ENCODE results near the gene L3MBTL3. TPM values are rescaled to one million over a fixed set of nuclear protein-coding genes. Genes with fewer than 3 reads are reported as not detected.

L3MBTL3 gene
- total RNA-seq, 1 experiment from 2014 or later = 3.5 TPM

DNA sequence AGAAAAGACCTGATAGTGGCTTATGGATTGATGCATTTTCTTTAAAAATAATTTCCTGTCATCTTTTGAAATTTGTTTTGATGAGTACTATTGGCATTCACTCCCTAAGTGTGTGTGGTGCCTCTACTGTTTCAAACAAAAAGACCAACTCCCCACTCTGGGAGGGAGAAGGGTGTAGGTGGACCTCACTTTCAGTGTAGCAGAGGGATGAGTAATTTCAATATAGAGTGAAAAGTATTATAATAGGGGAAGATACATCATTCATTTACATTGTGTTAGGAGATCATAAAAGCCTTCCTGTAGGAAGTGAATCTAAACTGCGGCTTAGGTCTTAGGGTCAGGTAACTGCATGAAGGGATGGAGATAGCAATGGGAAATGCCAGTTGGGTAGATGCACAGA lies 158.0 kb downstream of the L3MBTL3 start:
- Histone ChIP-seq H3K9me3 (no peaks in the 10 kb centered on the region), H3K27me3 (no peaks in the 10 kb centered on the region), H3K36me3 (no peaks in the 10 kb centered on the region), H3K4me3 (no peak overlapping the region)
- no peak for DNase-seq

DNA sequence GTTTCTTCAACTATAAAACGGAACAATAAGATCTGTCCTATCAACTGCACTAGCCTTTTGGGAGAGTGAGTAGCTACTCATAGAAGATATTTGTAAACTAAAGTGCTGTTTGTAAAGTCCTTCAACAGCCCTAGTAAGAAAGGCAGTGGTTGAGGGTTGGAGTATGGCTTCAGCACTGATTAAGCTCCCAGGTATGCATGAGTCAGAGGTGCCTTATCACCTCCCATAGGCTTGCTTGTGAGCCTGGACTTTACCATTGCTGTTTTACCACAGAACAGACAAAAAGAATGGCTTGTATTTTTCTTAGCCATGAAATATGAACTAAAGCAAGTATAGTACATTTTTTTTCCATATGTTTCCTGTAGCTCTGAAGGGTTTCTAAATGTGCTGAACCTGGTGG lies 160.3 kb downstream of the L3MBTL3 start:
- H3K36me3 ChIP-seq = no peaks in the 10 kb centered on the region
- H3K9me3 ChIP-seq = no peaks in the 10 kb centered on the region
- DNase-seq = peak; percentile 75
- no peak overlapping the region for H3K4me3 ChIP-seq
- no peaks in the 10 kb centered on the region for H3K27me3 ChIP-seq

DNA sequence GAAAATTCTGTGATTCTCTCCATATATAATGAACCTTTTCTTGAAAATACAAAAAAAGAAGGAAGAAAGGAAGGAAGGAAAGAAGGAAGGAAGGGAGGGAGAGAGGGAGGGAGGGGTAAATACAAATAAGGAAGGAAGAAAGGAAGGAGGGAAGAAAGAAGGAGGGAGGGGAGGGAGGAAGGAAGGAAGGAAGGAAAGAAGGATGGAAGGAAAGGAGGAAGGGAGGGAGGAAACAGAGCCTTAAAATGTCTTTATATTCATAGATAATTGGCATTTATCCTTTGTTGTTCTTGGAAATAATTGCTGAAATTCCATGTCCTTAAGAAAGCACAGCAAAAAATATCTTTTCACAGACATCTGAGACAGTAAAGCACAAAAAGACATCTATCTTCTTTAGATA lies 164.1 kb downstream of the L3MBTL3 start:
- no peaks in the 10 kb centered on the region for H3K27me3 ChIP-seq
- H3K4me3 ChIP-seq = no peak overlapping the region
- no peaks in the 10 kb centered on the region for H3K36me3 ChIP-seq
- no peaks in the 10 kb centered on the region for H3K9me3 ChIP-seq
- DNase-seq = no peak

DNA sequence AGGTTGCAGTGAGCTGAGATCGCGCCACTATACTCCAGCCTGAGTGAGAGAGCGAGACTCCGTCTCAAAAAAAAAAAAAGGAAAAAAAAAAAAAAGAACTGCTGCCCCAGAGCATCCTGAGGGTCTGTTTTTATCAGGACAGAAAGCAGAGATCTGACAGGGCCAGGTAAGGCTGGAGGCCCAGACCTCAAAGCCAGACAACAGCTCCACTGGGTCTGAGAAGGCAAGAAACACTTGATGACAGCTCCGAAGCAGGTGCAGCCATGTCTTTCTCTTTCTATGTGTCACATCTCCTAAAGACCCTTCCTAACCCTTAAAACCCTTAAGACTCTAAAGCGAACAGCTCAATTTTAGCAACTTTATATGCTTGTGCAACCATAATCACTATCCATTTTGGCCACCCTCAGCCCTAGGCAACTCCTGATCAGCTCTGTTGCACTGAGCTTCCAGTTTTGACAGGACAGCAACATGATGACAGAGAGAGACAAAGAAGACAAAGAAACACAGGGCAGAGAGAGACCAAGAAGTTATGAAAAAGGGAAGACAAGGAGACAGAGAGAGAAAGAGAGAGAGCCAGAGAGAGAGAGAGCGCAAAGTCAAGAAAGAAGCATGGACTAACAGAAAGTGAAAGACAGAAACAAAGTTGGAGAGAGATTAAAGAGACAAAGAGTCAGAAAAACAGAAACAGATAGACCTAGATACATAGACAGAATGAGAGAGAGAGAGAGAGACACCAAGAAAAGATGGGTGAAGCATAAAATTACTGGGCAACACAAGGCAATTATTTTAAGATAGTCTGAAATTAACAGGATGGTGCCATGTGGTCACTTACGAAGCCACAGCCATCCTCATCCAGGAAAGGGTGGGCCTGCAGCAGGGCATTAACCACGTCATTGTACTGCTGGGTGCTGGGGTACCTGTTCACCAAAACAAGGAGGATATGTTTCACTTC lies 165.2 kb downstream of the L3MBTL3 start:
- H3K4me3 ChIP-seq = no peak overlapping the region
- H3K9me3 ChIP-seq = no peaks in the 10 kb centered on the region
- no peaks in the 10 kb centered on the region for H3K27me3 ChIP-seq
- no peaks in the 10 kb centered on the region for H3K36me3 ChIP-seq
- DNase-seq = no peak

DNA sequence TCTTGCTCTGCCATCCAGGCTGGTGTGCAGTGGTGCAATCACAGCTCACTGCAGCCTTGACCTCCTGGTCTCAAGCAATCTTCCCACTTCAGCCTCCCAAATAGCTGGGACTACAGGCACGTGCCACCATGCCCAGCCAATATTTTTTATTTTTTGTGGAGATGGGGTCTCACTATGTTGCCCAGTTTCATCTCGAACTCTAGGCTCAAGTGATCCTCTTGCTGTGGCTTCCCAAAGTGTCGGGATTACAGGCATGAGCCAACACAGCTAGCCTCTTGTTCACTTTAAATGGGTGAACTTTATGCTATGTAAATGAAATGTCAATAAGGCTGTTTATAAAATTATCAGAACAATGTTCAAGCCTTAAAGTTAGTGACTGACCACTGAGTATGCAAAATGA lies 167.3 kb downstream of the L3MBTL3 start:
- DNase-seq = no peak
- Histone ChIP-seq H3K9me3 (no peaks in the 10 kb centered on the region), H3K4me3 (no peak overlapping the region), H3K27me3 (no peaks in the 10 kb centered on the region), H3K36me3 (no peaks in the 10 kb centered on the region)

DNA sequence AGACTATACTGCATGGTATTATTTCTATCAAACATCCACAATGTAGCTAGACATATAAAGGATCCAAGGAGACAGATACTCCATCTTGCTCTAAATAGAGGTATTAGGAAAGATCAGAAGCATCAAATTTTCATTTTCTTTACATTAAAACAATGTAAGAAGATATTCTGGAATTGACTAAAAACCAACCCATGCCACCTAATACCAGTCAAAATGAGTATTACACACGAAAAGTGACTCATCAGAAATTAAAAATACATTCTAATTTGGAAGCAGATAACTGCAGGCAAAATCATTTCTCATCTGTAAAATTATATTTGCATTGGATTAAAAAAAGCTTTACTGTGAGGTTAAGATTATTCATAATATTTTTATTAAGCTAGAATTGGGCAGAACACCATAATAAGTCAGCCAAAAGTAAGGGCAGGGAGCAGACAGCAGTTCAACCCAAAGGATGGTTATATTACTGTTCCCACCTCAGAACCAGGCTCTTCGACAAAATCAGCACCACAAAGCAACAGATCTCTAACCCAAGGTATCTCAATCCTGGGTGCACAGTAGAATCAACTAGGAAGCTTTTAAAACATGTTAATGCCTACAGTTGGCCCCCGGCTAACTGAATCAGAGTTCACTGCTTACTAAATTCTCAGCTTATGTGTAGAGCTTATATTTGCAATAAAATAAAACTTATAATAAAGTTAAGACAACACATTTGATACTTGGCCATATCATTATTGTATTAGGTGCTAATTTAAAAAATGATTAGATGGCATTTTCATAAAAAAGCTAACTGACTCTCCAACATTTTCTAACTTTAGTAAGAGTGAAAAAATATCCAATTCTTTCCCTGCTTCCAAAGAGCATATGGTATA lies 169.2 kb downstream of the L3MBTL3 start:
- Histone ChIP-seq H3K4me3 (no peak overlapping the region), H3K9me3 (no peaks in the 10 kb centered on the region), H3K27me3 (no peaks in the 10 kb centered on the region), H3K36me3 (no peaks in the 10 kb centered on the region)
- DNase-seq = no peak

DNA sequence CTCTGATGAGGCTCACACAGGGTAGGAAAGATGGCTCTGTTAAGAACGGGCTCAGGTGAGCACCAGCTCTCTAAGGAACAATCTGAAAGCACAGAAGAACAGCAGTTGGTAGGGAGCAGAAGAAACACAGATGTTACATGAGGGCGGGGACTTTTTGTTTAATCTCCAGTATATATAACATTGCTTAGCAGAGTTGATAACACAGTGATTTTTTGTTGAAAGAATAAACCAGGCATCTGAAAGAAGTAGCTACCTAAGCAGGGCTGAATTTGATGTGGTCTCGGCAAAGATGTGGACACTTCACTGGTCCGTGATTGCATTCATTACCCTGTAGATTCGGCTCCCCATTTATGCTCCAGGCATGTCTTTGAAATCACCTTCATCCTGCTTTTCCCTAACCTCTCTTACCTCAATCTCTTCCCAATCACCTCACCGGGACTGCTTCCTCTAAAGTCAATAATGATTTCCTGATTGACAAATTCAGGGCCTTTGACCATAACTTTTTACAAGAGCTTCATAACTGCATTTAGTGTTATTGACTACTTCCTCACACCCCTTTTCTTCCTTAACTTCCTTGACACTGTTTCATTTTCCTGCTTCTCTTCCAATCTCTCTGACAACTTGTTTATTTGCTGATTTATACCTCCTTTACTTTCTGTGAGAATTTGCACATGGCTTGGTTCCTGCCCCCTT lies 170.0 kb downstream of the L3MBTL3 start:
- H3K27me3 ChIP-seq = no peaks in the 10 kb centered on the region
- no peak overlapping the region for H3K4me3 ChIP-seq
- no peaks in the 10 kb centered on the region for H3K36me3 ChIP-seq
- no peak for DNase-seq
- no peaks in the 10 kb centered on the region for H3K9me3 ChIP-seq

DNA sequence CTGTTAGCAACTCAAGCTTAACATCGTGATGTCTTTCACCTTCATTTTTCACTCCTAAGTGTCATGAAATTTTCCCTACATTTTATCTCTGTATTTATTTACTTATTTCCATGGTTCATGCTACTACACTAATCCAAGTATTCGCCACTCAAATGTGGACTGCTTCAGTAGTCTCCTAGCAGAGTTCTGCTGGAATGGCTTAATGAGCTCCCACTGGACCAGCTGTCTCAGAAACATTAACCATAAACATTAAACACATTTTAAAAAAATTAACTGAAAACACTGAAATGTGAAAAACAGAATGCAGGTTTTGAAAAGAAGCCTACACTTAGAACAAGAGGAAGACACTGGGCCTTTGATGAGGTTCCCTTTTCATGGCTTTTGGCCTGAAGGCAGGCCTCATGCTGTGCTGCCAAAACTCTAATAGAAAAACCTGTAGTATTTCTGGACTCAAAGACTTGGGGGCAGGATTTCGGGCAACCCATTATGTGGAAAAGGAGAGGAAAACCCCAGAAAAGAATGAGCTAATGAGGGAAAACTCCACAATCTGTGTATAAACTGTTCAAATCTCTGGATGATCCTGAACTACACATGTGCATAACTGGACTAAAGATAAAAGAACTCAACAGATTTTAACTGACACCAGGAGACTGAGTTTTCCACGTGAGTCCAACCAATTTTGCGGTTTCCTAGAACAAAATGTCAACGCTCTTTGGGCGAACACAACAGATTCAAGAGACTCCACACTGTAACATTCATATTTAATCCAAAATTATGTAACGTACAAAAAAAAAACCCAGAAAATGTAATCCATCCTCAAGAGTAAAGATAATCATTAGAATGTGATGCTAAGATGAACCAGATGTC lies 171.4 kb downstream of the L3MBTL3 start:
- Histone ChIP-seq H3K27me3 (no peaks in the 10 kb centered on the region), H3K36me3 (no peaks in the 10 kb centered on the region), H3K4me3 (no peak overlapping the region), H3K9me3 (no peaks in the 10 kb centered on the region)
- no peak for DNase-seq

Other genes starting within 250 kb of the L3MBTL3 start
- gene TMEM244, start 157.3 kb upstream of the L3MBTL3 start, total RNA-seq (2014; rRNA removed; shearing (Covaris generic); ENCODE audit: low replicate concordance) = not detected in 2 replicates
- not detected in 2 replicates for gene SAMD3, start 204.4 kb downstream of the L3MBTL3 start, total RNA-seq (2014; rRNA removed; shearing (Covaris generic); ENCODE audit: low replicate concordance)

Data from MG63 (cell line).